GM20431 (cell line): ENCODE measurements around the gene OGFR.

Experiments
- in situ Hi-C: fragments of 300-500 bp; cut with MseI, MboI; formaldehyde crosslinking; loops from one replicate; pipeline ENCODE4 v1.15.0; 2020; ENCODE audit warnings: low sequenced_read_pairs; ENCODE audit not compliant: unreplicated experiment

Gene OGFR

GRCh38 chr20:62822788-62823651, 18.4 kb downstream of the OGFR start:
- in situ Hi-C loops, result no loop called here

- in situ Hi-C loops, result no loop called here
Measured at GRCh38 chr20:62823688-62824475, 19.2 kb downstream of the OGFR start.

- in situ Hi-C loops, result no loop called here
Measured at GRCh38 chr20:62824476-62825332, 20.1 kb downstream of the OGFR start.

GRCh38 chr20:62825333-62825985, 20.8 kb downstream of the OGFR start:
- in situ Hi-C loops, result no loop called here

GRCh38 chr20:62825986-62826645, 21.5 kb downstream of the OGFR start:
- in situ Hi-C loops, result no loop called here

- in situ Hi-C loops, result no loop called here
Measured at GRCh38 chr20:62826646-62827310, 22.1 kb downstream of the OGFR start.

- in situ Hi-C loops, result no loop called here
Measured at GRCh38 chr20:62827311-62828038, 22.8 kb downstream of the OGFR start.

- in situ Hi-C loops, result no loop called here
Measured at GRCh38 chr20:62828051-62828450, 23.4 kb downstream of the OGFR start.

GRCh38 chr20:62828511-62829230, 24.0 kb downstream of the OGFR start:
- in situ Hi-C loops, result no loop called here

GRCh38 chr20:62829231-62830230, 24.9 kb downstream of the OGFR start:
- in situ Hi-C loops, result no loop called here

GRCh38 chr20:62830251-62830650, 25.6 kb downstream of the OGFR start:
- in situ Hi-C loops, result no loop called here

GRCh38 chr20:62830821-62831220, 26.2 kb downstream of the OGFR start:
- in situ Hi-C loops, result no loop called here

GRCh38 chr20:62831361-62831788, 26.7 kb downstream of the OGFR start:
- in situ Hi-C loops, result no loop called here

GRCh38 chr20:62831854-62832211, 27.2 kb downstream of the OGFR start:
- in situ Hi-C loops, result no loop called here

GRCh38 chr20:62832212-62832922, 27.7 kb downstream of the OGFR start:
- in situ Hi-C loops, result no loop called here

- in situ Hi-C loops, result no loop called here
Measured at GRCh38 chr20:62832951-62833391, 28.3 kb downstream of the OGFR start.
